HUES64 (cell line): Measurements from ENCODE around the gene ETV6.

Experiments
- H3K27ac ChIP-seq: 2 replicates; pipeline ENCODE4 v1.7.0; 2013; ENCODE audit warnings: low read depth, low read length, inconsistent platforms
- H3K27me3 ChIP-seq: 2 replicates; pipeline ENCODE4 v1.6.1; 2013; ENCODE audit warnings: mild to moderate bottlenecking, low read length; ENCODE audit not compliant: insufficient read depth
- H3K36me3 ChIP-seq: 2 replicates; pipeline ENCODE4 v1.6.1; 2013; ENCODE audit warnings: mild to moderate bottlenecking, low read length; ENCODE audit not compliant: insufficient read depth
- H3K4me1 ChIP-seq: 2 replicates; pipeline ENCODE4 v1.6.1; 2013; ENCODE audit warnings: mild to moderate bottlenecking, low read length, moderate library complexity; ENCODE audit not compliant: insufficient read depth
- H3K4me3 ChIP-seq: 2 replicates; pipeline ENCODE4 v1.5.1; 2013; ENCODE audit warnings: mild to moderate bottlenecking, low read length, moderate library complexity
- H3K9ac ChIP-seq: 2 replicates; pipeline ENCODE4 v1.6.1; 2013; ENCODE audit warnings: mild to moderate bottlenecking, low read depth, low read length
- H3K9me3 ChIP-seq: 2 replicates; pipeline ENCODE4 v1.6.1; 2013; ENCODE audit warnings: low read depth, low read length; ENCODE audit not compliant: insufficient read depth
- WGBS: fragments of 150-250, 120-280 bp; methylation state at CpG from one replicate; pipeline ENCODE4 v1.1.7; 2013; ENCODE audit warnings: missing lambda C conversion rate; 5-methylcytosine and 5-hydroxymethylcytosine counted together

ETV6 gene

GRCh38 chr12:11824069-11824468 is 174.6 kb downstream of the ETV6 start:
- 90% methylated on average over 7 of the region's 7 CpGs for WGBS
- Histone ChIP-seq H3K9ac (no peak overlapping the region), H3K4me3 (no peak overlapping the region), H3K27me3 (no peaks in the 10 kb centered on the region), H3K9me3 (no peaks in the 10 kb centered on the region), H3K4me1 (peaks cover 60% of the 10 kb centered on the region), H3K36me3 (no peaks in the 10 kb centered on the region), H3K27ac (no peak overlapping the region)

GRCh38 chr12:11824736-11825135 is 175.3 kb downstream of the ETV6 start:
- Histone ChIP-seq H3K27ac (no peak overlapping the region), H3K36me3 (no peaks in the 10 kb centered on the region; the same call in 1 of the 2 replicates), H3K4me3 (no peak overlapping the region), H3K27me3 (no peaks in the 10 kb centered on the region), H3K9me3 (no peaks in the 10 kb centered on the region), H3K4me1 (peaks cover 66% of the 10 kb centered on the region), H3K9ac (no peak overlapping the region)
- WGBS, result 92% methylated on average over 3 of the region's 3 CpGs

- Histone ChIP-seq H3K27me3 (no peaks in the 10 kb centered on the region), H3K4me3 (no peak overlapping the region), H3K9ac (no peak overlapping the region), H3K4me1 (peaks cover 71% of the 10 kb centered on the region), H3K9me3 (no peaks in the 10 kb centered on the region), H3K27ac (peak overlapping the region; percentile 20; the same call in 1 of the 2 replicates), H3K36me3 (no peaks in the 10 kb centered on the region; the same call in 1 of the 2 replicates)
- WGBS, result 66% methylated on average over 7 of the region's 7 CpGs
These were observed 175.8 kb downstream of the ETV6 start for GRCh38 chr12:11825278-11825677.

- Histone ChIP-seq H3K9ac (0 out of 2 replicates have a peak overlapping the region, but pooled peaks have one; percentile 42), H3K27me3 (no peaks in the 10 kb centered on the region), H3K4me3 (no peak overlapping the region), H3K36me3 (no peaks in the 10 kb centered on the region; the same call in 1 of the 2 replicates), H3K27ac (peak overlapping the region; percentile 69), H3K4me1 (peaks cover 72% of the 10 kb centered on the region), H3K9me3 (no peaks in the 10 kb centered on the region)
- 88% methylated on average over 1 of the region's 3 CpGs for WGBS
These were observed 177.1 kb downstream of the ETV6 start for GRCh38 chr12:11826574-11826973.

- Histone ChIP-seq H3K36me3 (no peaks in the 10 kb centered on the region; the same call in 1 of the 2 replicates), H3K9ac (peak overlapping the region; percentile 42), H3K4me1 (peaks cover 68% of the 10 kb centered on the region), H3K4me3 (peak overlapping the region; percentile 9), H3K27ac (peak overlapping the region; percentile 69), H3K27me3 (no peaks in the 10 kb centered on the region), H3K9me3 (no peaks in the 10 kb centered on the region)
- 18% methylated on average over 17 of the region's 17 CpGs for WGBS
These were observed 177.9 kb downstream of the ETV6 start for GRCh38 chr12:11827091-11828061.

- Histone ChIP-seq H3K27me3 (no peaks in the 10 kb centered on the region), H3K9ac (peak overlapping the region; percentile 25; the same call in 1 of the 2 replicates), H3K27ac (peak overlapping the region; percentile 41), H3K36me3 (no peaks in the 10 kb centered on the region; the same call in 1 of the 2 replicates), H3K4me1 (peaks cover 56% of the 10 kb centered on the region), H3K9me3 (no peaks in the 10 kb centered on the region), H3K4me3 (no peak overlapping the region)
- WGBS, result 75% methylated on average over 4 of the region's 4 CpGs
These were observed 180.3 kb downstream of the ETV6 start for GRCh38 chr12:11829764-11830194.

GRCh38 chr12:11830307-11830801 is 180.9 kb downstream of the ETV6 start:
- no peaks in the 10 kb centered on the region for H3K9me3 ChIP-seq
- no peaks in the 10 kb centered on the region; the same call in 1 of the 2 replicates for H3K36me3 ChIP-seq
- no peaks in the 10 kb centered on the region for H3K27me3 ChIP-seq
- no peak overlapping the region for H3K27ac ChIP-seq
- peak overlapping the region; percentile 25; the same call in 1 of the 2 replicates for H3K9ac ChIP-seq
- H3K4me3 ChIP-seq, result no peak overlapping the region
- H3K4me1 ChIP-seq, result peaks cover 50% of the 10 kb centered on the region
- WGBS, result 94% methylated on average over 5 of the region's 5 CpGs

- H3K4me1 ChIP-seq, result peaks cover 41% of the 10 kb centered on the region
- no peak overlapping the region for H3K4me3 ChIP-seq
- H3K9me3 ChIP-seq, result no peaks in the 10 kb centered on the region
- H3K9ac ChIP-seq, result no peak overlapping the region
- no peak overlapping the region for H3K27ac ChIP-seq
- no peaks in the 10 kb centered on the region for H3K27me3 ChIP-seq
- H3K36me3 ChIP-seq, result no peaks in the 10 kb centered on the region; the same call in 1 of the 2 replicates
- WGBS, result 87% methylated on average over 4 of the region's 4 CpGs
These were observed 182.6 kb downstream of the ETV6 start for GRCh38 chr12:11832093-11832492.

- H3K9ac ChIP-seq, result no peak overlapping the region
- no peaks in the 10 kb centered on the region; the same call in 1 of the 2 replicates for H3K36me3 ChIP-seq
- H3K27ac ChIP-seq, result no peak overlapping the region
- no peaks in the 10 kb centered on the region for H3K9me3 ChIP-seq
- H3K27me3 ChIP-seq, result no peaks in the 10 kb centered on the region
- no peak overlapping the region for H3K4me3 ChIP-seq
- peaks cover 29% of the 10 kb centered on the region; the same call in 1 of the 2 replicates for H3K4me1 ChIP-seq
- WGBS, result 91% methylated on average over 4 of the region's 4 CpGs
These were observed 183.9 kb downstream of the ETV6 start for GRCh38 chr12:11833174-11833895.

GRCh38 chr12:11834104-11834812 is 184.8 kb downstream of the ETV6 start:
- WGBS, result 87% methylated on average over 3 of the region's 4 CpGs
- no peaks in the 10 kb centered on the region for H3K27me3 ChIP-seq
- no peak overlapping the region for H3K4me3 ChIP-seq
- H3K4me1 ChIP-seq, result peaks cover 19% of the 10 kb centered on the region; the same call in 1 of the 2 replicates
- no peak overlapping the region for H3K9ac ChIP-seq
- no peaks in the 10 kb centered on the region; the same call in 1 of the 2 replicates for H3K36me3 ChIP-seq
- no peaks in the 10 kb centered on the region for H3K9me3 ChIP-seq
- H3K27ac ChIP-seq, result no peak overlapping the region
